Stimulated activated CD8-positive, alpha-beta memory T cell treated with anti-CD3 and anti-CD28 coated beads, Interleukin-12 subunit alpha, Interleukin-12 subunit beta, amount 100 ng/mL, for 1 hour (primary cell): ENCODE measurements around the gene LRMDA.

Experiments
- DNase-seq: peaks from one replicate; pipeline ENCODE4 v3.0.0-alpha.2; 2020; ENCODE audit warnings: low read depth

Gene LRMDA

DNA sequence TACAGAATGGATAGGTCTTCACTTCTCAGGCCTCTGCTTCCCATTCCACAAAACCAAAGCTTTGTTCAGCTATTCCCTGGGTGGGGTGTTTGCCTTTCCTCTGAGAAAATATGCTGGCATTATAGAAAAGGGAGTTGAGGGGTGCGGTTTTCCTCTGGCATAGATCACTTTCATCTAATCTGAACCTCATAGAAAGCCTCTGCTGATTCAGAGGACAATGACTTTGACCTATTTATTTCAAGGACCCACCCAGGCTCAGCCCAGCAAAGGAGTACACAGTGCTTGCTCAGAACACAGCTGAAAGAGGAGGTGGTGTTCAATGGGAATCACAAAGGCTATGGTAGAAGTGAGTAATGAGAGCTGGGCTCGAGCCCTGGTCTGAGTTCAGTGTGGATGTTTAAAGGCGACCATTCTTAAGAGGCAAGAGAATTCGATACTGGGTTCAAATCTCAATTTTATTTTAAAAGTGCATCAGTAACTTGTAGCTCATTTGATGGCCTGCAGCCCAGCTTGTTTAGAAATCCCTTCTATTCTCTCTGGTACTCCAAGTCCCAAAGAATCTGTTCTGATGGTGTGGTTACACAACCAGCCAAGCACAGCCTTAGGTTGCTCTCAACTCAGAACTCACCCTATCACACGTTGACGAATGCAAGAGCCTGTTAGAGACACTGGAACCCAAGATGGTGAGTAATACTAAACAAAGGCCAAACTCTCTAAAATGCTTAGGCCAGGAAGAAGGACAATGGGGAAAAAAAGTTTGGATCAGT lies 1012.8 kb downstream of the LRMDA start:
- DNase-seq, result no peak

DNA sequence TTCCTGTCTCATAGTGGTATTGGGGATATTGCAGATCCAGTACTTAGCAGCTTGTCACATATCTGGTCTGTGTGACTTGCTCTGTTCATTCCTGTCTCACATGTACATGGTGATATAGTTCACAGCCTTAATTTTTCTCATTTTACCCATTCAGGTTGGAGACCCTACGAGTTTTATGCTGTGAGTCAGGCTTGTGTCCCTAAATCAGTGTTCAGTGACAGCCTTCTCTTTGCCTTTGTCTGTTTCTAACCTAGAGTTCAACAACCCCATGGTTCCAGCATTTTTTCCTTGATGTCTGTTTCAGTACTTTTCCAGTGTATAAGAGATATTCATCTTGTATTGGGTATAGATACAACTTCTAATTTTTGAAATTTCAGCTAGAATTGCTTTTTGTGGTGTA lies 1016.2 kb downstream of the LRMDA start:
- no peak for DNase-seq

DNA sequence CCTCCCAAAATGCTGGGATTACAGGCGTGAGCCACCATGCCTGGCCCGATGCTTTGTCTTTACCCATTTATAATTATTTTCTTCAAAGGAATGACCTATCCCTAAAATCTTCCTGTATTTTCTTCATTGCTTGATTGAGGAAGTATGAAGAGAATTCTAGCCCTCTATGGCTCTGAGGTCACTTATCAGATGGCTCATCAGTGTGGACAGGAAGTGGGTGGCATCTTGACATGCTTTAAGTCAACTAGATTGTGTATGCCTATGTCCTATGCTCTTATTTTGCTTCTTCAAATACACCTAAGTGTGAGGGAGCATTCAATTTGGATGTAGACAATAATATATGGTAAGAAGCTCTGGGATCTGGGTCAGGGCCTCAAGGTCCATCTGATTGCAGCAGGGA lies 1020.5 kb downstream of the LRMDA start:
- no peak for DNase-seq

DNA sequence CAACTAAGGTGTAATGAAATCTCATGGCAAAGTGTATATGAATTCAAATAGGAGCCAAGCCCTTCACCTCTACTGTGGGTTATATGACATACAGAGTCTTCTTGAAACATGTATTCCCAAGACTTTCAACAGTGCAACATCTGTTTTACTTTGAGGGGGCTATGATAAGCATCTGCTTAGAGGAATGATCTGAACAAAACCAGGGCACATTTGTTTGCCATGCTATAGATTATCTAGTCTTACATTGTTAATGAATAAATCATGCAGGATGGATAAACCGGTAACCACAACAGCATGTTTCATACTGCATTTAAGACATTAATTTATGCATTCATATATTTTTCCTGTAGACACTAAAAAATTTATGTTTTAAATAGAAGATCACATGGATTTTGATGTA lies 1021.9 kb downstream of the LRMDA start:
- no peak for DNase-seq

DNA sequence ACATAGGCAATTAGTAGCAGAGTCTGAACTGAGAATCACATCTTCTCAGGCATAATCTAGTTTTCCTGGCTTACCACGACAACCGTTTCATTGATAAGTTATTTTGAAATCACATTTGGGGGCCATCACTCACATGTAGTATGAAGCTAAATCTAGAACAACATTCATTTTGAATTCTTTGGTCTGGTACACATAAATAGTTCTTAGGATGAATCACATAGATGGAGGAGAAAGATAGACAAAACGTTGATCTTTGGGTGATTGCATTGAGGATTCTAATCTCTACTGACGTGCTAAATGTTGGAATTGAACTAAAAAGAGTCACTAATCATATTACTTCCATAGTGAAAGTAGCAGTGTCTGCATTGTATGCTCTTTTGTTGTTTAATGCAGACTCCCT lies 1022.6 kb downstream of the LRMDA start:
- DNase-seq, result no peak

DNA sequence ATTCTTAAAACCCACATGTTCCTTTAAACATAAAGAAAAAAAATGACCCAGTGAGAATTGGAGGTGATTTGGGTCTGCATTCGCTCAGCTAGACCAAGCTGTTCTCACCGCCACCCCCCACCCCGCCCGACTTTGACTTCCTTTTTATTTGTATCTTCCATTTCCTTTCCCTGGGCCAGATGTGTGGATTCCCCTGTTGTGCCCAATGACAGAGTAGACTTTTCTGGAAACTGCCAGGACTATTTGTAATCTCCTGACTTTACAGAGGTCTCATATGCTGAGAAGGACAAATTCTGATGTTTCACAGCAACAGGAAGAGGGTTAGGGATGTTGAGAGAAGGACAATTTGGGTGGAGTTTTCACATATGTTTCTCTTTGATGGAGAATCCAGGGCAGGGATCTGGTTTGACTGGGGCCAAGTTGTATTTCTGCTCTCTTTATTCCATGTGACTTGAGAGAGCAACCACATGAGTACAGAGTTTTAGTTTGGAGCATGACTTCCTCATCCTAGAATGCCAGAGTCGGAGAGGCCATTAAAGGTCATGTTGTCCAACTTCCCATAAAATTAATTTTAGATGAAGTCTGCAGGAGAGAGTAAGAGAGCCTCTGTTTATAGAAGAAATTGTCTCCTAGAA lies 1023.2 kb downstream of the LRMDA start:
- DNase-seq, result no peak

DNA sequence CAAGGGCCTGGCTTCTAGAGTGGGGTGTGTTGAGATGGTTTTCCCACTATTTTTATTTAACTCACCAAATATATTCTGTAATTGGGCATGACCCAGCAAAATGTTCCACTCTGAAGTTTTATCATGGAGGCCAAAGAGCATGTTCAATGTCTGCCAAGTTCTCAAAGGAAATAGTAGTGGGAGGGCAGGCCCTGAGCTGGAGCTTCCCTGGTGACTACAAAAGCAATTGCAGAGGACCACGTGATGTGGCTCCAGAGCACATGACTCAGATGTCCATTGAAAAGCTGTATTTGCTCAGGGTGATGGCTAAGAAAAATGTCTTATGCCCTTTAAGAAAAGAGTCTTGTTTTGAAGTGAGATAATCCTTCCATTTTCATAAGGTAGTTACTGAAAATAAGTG lies 1024.8 kb downstream of the LRMDA start:
- DNase-seq, result no peak

DNA sequence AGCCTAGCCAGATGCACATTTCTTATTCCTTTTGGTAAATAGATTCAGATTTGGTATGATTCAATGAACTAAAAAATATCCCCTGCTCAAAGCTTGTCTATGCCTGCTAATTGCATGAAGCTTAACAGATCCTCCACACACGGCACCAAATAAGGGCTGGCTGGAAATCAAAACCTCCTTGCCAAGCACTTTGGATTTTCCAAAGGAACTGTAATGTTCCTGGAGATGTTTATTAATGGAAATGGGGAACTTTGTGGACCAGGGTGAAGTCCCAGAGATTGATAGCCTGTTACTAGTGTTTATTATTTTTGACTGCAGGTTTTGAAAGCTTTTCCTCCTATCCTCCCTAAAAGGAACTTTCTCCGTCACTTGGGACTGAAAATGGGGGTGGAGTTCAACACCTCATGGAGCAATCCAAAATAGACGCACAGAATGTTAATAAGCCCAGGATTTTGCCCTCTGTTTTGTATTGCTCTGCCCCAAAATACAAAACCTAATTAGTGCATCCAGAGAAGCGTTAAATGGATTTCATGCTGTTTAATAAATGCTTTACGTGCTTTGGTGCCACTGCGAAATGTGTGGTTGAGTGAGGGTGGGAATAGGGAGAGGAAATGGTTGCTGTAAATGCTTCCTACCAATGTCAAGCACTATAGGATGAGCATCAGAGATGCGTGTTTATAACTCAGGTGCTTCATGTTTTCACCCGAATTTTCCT lies 1027.7 kb downstream of the LRMDA start:
- DNase-seq, result no peak

DNA sequence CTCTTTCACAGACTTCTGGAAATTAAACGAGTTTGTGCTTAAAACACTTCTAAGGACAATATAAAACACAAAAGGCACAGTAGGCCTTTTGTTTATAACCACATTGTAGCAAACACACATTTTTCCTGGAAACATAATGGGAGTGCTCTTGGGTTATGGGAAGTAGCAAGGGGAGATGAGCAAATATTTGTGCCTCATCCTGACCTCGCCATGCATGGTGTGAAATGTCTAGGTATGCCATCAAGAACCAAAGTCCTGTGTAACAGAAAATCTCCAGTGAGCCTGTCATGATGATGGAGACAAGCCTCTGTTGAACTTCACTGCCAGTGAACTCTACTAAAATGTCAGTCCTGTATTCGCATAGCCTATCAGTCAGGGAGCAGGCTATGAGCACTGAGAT lies 1029.6 kb downstream of the LRMDA start:
- no peak for DNase-seq

DNA sequence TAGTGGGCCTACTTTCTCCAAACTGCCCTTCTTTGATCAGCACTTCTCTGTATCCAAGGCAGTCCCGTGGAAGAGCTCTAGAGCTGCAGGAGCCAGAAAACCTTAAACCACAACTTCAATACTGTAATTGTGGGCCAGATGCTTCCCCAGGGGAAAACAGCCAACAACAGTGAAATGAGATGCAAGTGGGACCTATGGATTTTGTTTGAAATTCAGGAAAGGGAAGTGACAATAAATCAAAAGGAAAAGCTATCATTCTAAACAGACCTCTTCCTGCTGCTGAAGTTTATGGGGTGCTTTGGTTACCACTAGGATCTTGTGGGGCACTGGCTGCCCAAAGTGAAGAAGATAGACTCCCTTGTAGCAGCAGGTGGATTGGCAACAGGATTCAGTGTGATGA lies 1031.7 kb downstream of the LRMDA start:
- no peak for DNase-seq

DNA sequence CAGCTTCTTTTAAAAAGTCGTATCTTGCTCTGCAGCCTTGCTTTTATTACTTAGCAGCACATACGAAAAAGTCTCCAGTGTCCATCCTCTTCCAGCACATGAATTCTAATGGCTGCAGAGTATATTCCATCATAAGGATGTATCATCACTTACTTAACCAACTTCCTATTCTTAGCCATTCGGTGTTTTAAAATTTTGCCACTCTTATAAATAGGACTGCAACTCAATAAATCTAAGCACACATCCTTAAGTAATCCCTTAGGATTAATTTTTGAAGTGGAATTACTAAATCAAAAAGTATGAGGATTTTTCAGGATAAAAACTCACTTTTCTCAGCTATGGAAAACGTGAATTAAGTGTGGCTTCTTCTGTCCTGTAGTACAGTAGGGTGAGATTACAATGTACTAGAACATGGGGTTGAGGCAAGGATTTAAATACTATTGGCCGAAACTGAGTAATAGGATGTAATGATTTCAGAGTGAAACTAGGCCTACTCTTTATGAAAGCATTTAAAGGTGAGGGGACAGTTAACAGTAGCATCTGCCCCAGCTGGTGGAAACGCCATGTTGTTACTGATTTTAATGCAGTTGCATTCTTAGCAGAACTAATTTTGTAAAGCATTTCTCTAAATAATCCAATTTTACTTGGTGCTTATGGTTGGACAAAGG lies 1035.5 kb downstream of the LRMDA start:
- no peak for DNase-seq

DNA sequence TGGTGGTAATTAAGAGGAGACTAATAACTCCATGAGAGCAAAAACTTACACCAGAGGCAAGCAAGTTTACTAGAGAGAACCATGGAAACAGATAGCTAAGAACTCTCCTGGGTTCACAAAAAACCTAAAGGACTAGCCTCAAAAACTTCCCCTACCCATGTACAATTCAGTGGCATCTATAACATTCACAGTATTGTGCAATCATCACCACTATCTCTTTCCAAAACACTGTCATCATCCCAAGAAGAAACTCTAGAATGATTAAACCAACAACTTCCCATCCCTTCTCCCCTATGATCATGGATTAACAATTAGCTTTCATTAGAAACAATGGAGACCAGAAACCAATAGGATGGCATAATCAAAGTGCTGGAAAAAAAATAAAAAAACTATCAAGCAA lies 1038.3 kb downstream of the LRMDA start:
- no peak for DNase-seq

DNA sequence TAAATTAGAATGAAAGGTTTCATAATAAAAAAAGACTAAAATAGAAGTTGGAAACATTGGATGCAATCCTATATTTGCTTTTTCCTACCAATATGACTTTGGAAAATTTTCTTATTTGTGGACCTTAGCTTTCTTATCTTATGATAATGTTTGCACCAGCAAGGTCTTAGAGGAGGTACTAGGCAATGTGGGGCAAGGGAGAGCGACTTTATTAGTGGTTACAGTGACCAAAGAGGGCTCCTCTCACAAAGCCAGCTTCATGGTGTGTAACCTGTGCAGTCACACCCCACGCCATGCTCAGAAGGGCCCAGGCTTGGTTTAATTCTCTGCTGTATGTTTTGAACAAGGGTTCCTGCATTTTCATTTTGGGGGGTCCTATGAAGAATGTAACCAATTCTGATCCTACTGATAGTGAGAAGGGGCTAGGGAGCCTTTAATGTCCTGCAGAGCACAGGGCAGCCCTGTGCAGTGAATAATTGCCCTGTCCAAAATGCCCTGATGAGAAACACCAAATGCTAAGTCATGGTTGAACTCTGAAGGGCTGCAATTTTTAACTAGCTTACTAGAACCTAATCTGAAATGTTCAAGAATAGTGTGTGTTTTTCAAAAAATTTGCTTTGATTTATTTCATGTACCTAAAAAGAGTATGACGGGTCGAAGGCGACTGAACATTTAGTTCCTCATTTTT lies 1047.8 kb downstream of the LRMDA start:
- DNase-seq, result no peak

DNA sequence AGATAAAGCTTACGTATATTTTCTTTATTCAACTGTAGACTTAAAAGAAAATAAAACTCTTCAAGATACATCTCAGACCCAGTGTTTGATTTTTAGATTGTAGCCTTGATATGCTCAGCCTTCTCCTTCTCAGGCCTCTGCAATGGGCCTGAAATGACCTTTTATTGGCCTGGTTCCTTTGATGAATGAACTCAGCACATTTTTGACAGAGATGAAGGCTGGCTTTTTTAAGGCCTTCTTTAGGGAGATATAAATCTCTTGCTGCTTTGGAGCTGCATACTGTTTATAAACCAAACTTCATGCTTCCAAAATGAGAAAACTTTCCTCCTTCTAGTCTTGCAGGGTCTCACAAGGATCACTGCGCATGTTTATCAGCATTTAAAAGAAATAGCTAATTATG lies 1049.8 kb downstream of the LRMDA start:
- no peak for DNase-seq

DNA sequence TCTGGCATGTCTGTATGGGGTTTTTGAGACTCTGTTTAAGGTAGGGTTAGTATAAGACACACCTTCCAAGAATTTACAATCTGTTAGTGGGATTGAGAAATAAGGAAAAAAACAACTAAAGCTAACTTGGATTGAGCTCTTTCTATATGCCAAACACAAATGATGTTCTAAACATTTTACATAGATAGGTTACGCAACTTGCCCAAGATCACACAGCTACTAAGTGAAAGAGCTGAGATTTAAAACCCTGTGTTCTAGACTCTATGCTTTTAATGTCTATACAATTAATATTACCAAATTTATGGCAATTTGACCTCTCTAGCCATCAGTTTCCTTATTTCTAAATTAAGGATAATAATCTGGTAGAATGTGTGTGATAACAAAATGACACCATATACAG lies 1056.2 kb downstream of the LRMDA start:
- no peak for DNase-seq

DNA sequence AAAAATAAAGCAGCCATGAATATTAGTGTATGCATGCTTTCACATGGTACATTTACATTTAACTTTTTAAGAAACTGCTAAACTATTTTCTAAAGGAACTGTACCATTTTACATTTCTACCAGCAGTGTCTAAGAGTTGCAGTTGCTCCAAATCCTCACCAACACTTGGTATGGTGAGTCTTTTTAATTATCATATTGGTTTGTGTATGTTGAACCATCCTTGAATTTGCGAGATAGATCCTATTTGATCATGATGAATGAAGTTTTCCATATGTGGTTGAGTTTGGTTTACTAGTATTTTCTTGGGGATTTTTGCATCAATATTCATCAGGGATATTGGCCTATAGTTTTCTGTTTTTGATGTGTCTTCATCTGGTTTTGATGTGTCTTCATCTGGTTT lies 1057.2 kb downstream of the LRMDA start:
- no peak for DNase-seq

DNA sequence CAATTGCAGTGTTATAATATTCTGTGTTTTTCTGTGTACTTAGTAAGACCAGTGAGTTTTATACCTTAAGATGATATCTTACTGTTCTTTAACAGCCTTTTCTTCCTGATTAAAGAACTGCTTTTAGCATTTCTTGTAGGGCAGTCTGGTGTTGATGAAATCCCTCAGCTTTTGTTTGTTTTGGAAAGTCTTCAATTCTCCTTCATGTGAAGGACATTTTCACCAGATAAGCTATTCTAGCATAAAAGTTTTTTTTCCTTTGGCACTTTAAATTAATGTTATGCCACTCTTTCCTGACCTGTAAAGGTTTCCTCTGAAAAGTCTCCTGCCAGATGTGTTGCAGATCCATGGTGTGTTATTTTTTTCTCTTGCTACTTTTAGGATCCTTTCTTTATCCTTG lies 1059.8 kb downstream of the LRMDA start:
- DNase-seq, result no peak

DNA sequence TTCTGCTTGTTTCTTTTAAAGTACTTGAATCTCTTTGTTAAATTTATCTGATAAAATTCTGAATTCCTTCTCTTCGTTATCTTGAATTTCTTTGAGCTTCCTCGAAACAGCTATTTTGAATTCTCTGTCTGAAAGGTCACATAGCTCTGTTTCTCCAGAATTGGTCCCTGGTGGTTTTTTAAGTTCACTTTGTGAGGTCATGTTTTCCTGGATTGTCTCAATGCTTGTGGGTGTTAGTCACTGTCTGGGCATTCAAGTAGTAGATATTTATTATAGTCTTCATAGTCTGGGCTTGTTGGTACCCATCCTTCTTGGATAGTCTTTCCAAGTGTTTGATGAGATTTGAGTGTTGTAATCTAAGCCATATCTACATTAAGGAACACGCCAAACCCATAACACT lies 1060.6 kb downstream of the LRMDA start:
- no peak for DNase-seq

DNA sequence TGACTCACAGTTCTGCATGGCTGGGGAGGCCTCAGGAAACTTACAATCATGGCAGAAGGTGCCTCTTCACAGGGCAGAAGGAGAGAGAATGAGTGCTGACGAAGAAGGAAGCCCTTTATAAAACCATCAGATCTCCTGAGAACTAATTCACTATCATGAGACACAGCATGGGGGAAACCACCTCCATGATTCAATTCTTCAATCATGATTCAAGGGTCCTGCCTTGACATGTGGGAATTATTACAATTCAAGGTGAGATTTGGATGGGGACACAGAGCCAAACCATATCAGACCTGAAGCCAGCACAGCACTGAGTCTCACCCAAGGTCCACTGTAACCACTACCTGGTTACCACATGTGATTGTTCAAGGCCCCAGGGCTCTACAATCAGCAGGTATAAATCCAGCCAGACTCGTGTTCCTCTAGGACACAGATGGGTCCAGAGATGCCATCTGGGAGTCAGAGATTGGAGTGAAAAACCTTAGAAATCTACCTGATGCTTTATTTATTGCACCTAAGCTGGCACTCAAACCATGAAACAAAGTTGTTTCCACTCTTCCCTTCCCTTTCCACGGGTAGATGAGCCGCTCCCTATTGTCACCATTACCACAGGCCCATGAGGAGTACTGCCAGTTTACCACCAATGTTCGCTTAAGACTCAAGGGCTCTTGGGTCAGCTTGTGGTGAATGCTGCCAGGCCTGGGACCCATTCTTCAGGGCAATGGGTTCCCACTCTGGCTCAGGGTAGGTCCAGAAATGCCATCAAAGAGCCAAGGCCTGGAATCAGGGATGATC lies 1061.5 kb downstream of the LRMDA start:
- no peak for DNase-seq

DNA sequence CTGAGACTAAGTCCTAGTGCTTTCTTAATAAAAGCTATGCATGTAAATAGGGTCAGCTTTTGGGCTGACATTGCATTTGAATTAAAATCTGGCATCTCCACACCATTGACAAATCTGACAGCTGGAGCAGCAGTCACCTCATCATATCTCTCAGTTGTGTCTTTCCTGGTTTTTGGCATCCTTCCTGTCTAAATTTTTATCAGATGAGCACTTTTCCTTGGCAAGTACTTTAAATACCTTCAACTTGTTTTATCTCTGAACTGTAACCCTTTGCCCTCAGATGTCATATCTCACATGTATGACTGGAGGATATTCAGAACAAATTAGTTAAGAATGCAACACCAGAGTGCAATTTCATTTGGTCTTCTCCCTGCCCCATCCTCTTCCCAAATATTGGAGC lies 1066.2 kb downstream of the LRMDA start:
- no peak for DNase-seq

DNA sequence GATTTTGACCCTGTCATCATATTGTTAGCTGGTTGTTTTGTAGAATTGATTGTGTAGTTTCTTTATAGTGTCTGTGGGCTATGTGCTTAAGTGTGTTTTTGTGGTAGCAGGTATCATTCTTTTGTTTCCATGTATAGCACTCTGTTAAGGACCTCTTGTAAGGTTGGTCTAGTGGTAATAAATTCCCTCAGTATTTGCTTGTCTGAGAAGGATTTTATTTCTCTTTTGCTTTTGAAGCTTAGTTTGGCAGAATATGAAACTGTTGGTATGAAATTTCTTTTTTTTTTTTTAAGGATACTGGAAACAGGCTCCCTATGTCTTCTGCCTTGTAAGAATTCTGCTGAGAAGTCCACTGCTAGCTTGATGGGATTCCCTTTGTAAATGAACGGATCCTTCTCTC lies 1073.4 kb downstream of the LRMDA start:
- DNase-seq, result no peak
